HG03565 (cell line): Measurements from ENCODE around the gene FHOD1.
A peak's percentile ranks its signal among the peaks of the same experiment; 100 is the strongest.

Source experiments
- ATAC-seq: cut with Tn5 transposase; IDR thresholded peaks from one replicate; pipeline ENCODE4 v1.9.1; 2021; ENCODE audit warnings: mild to moderate bottlenecking, moderate library complexity; ENCODE audit not compliant: unreplicated experiment

Gene FHOD1

GRCh38 chr16:67236563-67237395, 10.5 kb downstream of the FHOD1 start:
- no peak for ATAC-seq

GRCh38 chr16:67235816-67236562, 11.3 kb downstream of the FHOD1 start:
- ATAC-seq = no peak

DNA sequence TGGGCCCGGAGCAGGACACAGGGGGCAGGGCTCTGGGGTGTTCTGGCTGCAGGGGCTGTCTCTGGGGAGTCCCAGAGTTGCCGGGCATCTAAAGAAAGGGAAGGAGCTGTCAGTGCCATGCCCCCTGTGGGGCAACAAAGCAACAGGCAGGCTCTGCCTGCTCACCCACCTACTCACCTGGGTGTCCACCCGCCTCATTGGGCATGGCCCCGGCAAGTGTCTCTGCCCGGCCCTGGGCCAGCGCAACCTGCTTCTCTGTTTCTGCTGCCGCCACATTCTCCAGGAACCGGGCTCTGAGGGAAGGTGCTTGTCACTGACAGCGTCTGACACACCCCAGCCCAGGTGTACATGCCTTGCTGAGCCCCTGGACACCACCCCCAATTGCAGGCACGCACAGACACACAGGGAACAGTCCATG, 13.1 kb downstream of the FHOD1 start:
- ATAC-seq = no peak

DNA sequence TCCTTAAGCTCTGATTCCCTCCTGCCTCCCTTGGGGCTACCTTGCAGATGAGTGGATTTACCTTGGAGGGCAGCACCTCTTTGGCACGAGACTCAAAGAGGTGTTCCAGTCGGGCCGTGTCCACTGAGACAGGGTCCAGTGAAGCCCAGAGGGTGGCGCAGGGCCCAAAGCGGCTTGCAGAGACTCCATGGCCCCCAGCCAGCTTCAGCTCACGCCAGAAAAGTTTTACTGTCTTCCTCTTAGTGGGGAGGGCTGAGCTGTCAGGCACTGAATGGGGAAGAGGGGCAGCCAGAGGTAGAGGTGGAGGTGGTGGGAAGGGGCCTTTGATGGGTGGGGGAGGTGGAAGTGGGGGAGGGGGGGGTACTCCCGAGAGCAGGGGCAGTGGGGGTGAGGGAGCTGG, 13.7 kb downstream of the FHOD1 start:
- no peak for ATAC-seq

DNA sequence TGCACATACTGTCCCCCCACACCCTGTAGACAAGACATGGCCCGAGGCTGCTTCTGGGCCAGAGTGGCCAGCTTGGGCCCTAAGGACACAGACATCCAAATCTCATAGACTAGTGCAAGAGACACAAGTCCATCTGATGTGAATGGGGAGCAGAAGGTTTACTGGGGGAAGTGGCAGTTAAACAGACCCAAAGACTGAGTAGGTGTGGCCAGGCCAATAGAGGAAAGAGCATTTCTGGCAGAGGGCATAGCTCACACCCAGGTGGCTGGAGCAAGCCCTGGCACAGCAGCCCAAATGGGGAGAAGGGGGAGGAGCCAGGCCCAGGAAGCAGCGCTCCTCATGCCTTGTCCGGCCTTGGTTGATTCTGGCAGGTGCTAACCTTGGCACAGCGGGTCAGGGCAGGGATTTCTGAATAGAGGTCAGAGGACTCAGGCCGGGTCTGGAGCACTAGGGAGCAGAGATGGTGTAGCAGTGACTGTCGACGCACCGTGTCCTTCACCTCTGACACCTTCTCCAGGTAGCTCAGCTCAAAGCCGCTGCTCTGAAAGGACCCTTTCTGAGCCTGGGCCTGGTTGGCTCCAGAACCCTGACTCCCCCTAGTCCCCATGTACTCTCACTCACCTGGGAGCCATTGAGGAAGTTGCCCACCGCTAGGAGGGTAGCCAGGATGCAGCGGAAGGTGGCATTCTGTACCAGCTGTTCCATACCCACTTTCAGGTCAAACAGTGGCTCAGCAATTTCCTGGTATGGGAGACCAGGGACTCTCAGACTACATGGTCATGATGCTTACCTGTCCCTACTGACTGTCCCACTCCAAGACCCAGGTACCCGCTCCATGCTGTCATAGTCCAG, 16.2 kb downstream of the FHOD1 start:
- ATAC-seq = no peak

DNA sequence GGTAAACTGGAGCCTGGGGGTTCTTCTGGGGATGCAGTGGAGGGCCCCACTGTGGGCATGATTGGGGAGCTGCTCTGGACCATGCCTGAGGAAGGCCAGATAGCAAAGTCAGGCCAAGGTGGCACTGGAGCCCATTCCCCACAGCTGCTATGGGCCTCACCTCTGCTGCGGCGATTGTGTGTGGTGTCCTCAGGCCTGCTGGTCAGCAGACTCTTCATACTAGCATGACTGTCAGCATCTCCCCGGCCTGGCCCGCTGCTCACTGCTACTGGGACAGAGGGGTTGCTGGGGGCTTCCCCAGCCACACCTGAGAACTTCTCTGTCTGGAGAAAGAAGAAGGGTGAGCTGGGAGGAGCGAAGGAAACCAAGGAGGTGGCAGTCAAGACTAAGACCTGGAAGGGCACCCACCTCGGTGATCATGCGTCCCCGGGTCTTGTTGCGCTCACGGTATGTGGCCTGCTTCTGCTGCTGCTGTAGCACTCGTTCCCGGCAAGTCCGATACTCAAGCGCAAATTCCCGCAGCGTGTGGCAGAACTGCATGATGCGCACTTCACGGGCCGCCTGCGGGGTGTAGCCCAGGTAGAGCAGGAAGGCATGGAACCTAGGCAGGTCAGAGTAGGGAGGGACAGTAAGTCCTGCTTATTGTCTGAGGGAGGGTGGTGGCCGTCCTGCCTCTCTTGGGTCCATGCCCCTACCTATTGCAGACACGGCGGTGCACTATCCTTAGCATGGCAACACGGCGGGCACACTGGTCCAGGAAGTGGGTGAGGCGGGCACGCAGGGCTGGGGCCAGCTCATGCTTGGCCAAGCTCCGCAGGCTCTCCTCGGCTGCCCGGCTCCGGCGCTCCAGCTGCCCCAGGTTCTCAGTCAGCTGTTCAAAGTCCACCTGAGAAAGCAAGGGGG, 17.1 kb downstream of the FHOD1 start:
- no peak for ATAC-seq

DNA sequence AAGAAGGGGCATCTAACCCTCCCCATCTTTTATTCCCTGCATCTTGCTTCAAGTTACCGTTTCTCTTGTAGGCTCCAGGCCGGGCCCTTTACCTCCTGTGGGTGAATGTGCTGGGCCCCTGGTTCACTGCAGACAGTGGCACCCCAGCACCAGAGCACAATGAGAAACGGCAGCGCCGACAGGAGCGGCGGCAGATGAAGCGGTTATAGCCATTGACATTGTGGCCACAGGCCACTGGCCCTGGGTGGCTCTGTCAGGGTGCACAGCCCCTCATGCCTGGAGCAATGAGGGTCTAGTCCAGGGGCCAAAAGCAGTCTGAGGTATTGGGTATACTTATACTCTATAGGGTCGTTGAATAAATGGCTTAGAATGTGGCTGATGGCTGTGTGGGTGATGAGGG, 18.4 kb downstream of the FHOD1 start:
- ATAC-seq = no peak

DNA sequence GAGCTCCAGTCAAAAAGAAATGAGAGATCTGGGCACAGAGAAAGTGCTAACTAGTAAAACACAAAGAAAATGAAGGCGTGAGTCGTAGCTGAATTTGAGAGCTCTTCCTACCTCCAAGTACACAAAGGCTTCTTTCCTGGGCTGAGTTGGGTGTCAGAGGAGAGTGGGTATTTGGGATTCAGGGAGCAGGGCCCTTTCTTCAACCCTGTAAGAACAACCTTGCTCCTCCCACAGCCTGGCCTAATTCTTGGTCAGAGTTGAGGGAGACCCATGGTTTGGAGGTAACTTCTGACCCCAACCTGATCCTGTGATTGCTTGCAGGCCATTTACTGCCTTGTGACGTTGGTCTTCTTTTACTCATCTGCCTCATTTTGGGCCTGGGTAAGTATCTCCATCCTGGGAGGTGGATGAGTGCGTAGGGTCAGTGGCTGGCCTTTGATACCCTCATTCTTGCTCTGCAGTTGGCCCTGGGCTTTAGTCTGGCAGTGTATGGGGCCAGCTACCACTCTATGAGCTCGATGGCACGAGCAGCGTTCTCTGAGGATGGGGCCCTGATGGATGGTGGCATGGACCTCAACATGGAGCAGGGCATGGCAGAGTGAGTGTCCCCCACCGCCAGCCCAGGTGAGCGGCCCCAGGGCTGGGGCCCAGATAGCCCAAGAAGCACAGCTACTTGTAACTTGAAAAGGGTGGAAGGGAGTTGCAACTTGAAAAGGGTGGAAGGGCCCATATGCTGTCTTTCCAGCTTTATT, 19.1 kb downstream of the FHOD1 start:
- no peak for ATAC-seq

DNA sequence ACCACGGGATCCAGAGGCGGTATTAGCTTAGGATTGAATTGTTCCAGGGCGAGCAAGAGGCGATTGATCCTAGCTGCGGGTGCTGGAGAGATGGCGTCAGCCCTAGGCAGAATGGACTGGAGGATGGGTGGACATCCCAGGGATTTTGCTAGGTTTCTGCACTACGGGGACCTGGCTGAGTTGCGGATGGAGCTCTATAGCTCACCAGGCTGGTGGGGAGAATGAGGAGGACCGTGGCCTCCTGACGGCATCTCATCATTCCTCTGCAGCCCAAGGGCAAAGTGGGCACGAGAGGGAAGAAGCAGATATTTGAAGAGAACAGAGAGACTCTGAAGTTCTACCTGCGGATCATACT, 19.7 kb downstream of the FHOD1 start:
- ATAC-seq = no peak

- ATAC-seq = peak; percentile 92
These were observed 20.3 kb downstream of the FHOD1 start, which contains the start of gene TMEM208 for GRCh38 chr16:67226804-67227566. TSS of gene TMEM208 (plus strand) at chr16:67227130. CDS start at chr16:67227219, 89 bp downstream.

DNA sequence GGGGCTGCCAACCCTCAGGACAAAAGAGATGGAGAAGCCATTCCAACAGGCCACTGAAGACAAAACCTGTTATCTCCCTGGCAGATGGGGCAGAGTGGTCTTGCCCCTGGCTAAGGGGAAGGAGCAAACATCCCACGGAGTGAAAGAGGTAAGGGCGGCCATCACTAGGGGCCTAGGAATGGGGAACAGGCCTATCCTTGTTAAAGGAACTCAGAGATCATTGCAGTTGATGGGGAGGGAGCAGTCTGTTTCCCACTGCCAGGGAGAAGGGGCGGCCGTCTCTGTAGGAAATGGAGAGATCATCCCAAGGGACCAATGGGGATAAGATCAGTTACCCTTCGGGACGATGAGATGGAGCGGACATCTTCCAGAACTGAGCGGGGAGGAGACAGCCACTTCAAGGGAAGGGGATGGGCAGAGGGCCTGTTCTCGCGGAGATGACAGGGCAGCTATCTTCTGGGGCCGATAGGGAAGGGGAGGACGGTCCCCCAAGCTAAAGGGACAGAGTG, 20.9 kb downstream of the FHOD1 start:
- ATAC-seq = no peak

DNA sequence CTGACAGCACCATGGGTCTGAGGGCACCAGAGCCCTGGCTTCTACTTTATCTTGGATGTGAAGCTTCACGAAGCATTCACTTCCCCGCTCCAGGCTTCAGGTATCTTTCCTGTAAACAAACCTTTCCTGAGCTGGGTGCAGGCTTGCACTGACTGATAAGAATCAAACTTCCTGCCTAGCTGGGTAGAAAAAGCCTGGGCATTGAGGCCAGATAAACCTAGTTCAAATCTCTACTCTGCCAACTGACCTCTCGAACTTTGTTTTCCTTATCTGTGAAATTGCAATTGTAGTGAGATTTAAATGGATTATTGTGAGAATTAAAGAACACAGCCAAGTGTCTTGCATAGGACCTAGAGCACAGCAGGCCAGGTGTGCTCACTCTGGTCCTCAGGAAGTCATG, 23.3 kb downstream of the FHOD1 start:
- ATAC-seq = no peak

DNA sequence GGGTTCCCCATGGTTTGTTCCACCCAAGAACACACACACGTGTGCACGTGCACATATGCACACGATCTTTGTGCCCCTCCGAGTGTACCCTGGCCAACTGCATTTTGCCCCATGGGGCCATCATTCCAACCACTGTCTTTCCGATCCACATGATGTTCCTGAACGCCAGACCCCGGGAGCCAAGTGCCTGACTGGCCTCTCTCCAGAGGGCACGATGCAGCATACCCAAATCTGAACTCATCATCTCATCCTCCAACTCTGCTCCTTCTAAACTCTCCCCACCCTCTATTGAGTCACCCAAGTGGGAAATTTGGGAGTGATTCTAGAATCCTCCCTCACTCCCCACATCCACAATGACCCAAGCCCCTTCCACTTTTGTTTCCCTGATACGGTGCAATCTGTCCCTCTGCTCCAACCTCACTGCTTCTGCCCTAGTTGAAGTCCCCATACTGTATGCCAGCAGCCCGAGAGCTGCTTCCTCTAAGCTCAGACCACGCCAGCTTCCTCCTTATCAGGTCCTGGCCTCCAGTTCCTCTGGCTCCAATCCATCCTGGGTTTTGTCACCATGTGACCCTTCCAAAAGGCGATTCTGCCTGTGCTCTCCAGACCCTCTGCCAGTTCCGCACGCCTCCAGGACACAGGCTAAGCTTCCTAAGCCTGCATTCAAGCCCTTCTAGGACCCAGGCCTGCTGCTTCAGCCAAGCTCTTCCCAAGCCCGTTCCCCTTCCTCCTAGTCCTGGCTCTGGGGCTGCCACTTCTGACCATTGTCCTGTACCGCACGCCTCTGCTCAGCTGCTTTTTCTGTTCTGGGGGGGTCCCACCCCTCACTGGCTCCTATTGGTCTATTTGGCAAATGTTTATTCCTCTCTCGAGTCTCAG, 30.4 kb downstream of the FHOD1 start:
- no peak for ATAC-seq

GRCh38 chr16:67215706-67216105, 31.6 kb downstream of the FHOD1 start:
- no peak for ATAC-seq

DNA sequence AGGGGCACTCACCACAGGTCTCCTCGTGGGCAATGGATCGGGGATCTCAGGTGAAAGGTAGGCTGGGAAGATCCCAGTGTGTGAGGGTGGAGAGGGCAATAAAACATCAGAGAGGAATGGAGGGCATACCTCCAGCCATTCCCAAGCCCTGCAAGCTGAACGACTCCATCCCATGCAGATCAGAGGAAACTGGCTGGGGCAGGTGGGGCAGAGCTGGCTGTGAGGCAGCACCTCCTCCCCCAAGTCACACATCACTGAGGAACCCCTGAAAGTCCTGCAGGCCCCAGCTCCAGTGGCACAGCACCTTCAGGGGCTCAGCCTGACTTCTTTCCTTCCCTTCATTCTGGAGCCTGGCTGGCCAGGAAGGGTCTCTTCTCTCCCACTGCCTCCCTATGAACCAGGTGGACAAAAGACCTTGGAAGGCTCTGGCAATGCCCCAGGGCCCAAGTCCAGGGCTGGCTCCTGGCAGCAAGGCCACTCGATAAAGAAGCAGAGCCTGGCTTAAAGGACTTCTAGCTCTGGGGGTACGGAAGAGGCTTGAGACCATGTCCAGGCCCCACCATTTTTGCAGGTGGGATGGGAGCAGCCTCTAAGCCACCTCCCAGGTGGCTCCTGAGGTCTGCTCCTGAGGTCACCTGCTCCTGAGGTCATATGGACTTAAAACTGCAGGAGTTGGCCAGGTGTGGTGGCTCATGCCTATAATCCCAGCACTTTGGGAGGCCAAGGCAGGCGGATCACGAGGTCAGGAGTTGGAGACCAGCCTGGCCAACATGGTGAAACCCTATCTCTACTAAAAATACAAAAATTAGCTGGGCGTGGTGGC, 33.9 kb downstream of the FHOD1 start:
- no peak for ATAC-seq

GRCh38 chr16:67212766-67213165, 34.5 kb downstream of the FHOD1 start:
- no peak for ATAC-seq

- no peak for ATAC-seq
These were observed 35.6 kb downstream of the FHOD1 start for GRCh38 chr16:67211674-67212073.
